Neural progenitor cell (in vitro differentiated cells): ENCODE data around the gene SV2A. TPM values are rescaled to one million over a fixed set of nuclear protein-coding genes. Genes with fewer than 3 reads are reported as not detected.

ENCODE experiments used
- DNase-seq: peaks from one replicate; pipeline ENCODE4 v3.0.0-alpha.2; 2016; ENCODE audit warnings: low spot score
- H2AFZ ChIP-seq: fragments of 200-600 bp; sonication (generic); replicated peaks from 2 replicates; pipeline ENCODE4 v1.6.1; 2016; ENCODE audit warnings: antibody characterized with exemption
- H3F3A ChIP-seq: fragments of 200-600 bp; sonication (generic); 2 replicates; pipeline ENCODE4 v1.6.1; 2016; ENCODE audit warnings: antibody characterized with exemption, low read depth
- H3K27ac ChIP-seq: fragments of 200-600 bp; sonication (generic); 2 replicates; pipeline ENCODE4 v1.5.1; 2016; ENCODE audit warnings: mild to moderate bottlenecking
- H3K27me3 ChIP-seq: fragments of 200-600 bp; sonication (generic); 2 replicates; pipeline ENCODE4 v1.6.1; 2016; ENCODE audit warnings: mild to moderate bottlenecking, moderate library complexity
- H3K36me3 ChIP-seq: fragments of 200-600 bp; sonication (generic); 2 replicates; pipeline ENCODE4 v1.5.1; 2016
- H3K4me1 ChIP-seq: fragments of 200-600 bp; sonication (generic); 2 replicates; pipeline ENCODE4 v1.6.1; 2016; ENCODE audit warnings: mixed run types
- H3K4me2 ChIP-seq: fragments of 200-600 bp; sonication (generic); 2 replicates; pipeline ENCODE4 v1.6.1; 2016
- H3K4me3 ChIP-seq: fragments of 200-600 bp; sonication (generic); 2 replicates; pipeline ENCODE4 v1.5.1; 2016
- H3K79me2 ChIP-seq: fragments of 200-600 bp; sonication (generic); 2 replicates; pipeline ENCODE4 v1.6.1; 2016; ENCODE audit warnings: low read depth
- H3K9ac ChIP-seq: fragments of 200-600 bp; sonication (generic); 2 replicates; pipeline ENCODE4 v1.6.1; 2016
- H3K9me3 ChIP-seq: fragments of 200-600 bp; sonication (generic); 2 replicates; pipeline ENCODE4 v1.5.1; 2016; ENCODE audit warnings: low read depth
- H4K20me1 ChIP-seq: fragments of 200-600 bp; sonication (generic); 2 replicates; pipeline ENCODE4 v1.6.1; 2016; ENCODE audit warnings: low read depth
- H3K27ac Mint-ChIP-seq: 3 replicates; pipeline ENCODE4 v1.8.0; 2021; ENCODE audit warnings: mixed read lengths
- H3K27me3 Mint-ChIP-seq: 2 replicates; pipeline ENCODE4 v1.8.0; 2022; ENCODE audit warnings: low read depth, mild to moderate bottlenecking, inconsistent platforms, moderate library complexity, mixed read lengths; ENCODE audit not compliant: insufficient read depth
- H3K36me3 Mint-ChIP-seq: 3 replicates; pipeline ENCODE4 v1.8.0; 2021; ENCODE audit warnings: mixed read lengths
- H3K4me1 Mint-ChIP-seq: 3 replicates; pipeline ENCODE4 v1.8.0; 2021; ENCODE audit warnings: mixed read lengths
- H3K4me3 Mint-ChIP-seq: 3 replicates; pipeline ENCODE4 v1.8.0; 2021; ENCODE audit warnings: mild to moderate bottlenecking, moderate library complexity, mixed read lengths
- H3K9me3 Mint-ChIP-seq: 3 replicates; pipeline ENCODE4 v1.8.0; 2020; ENCODE audit warnings: mixed read lengths
- EZH2 ChIP-seq: fragments of 200-600 bp; sonication (generic); IDR thresholded peaks from 2 replicates; pipeline ENCODE4 v1.6.1; 2017; ENCODE audit warnings: antibody characterized with exemption, mild to moderate bottlenecking, moderate library complexity
- EZH2phosphoT487 ChIP-seq: fragments of 200-600 bp; sonication (generic); IDR thresholded peaks from 2 replicates; pipeline ENCODE4 v1.6.1; 2017; ENCODE audit warnings: antibody characterized with exemption
- total RNA-seq: library from RNA; depleted of rRNA; stranded (reverse); fragments of >200 nt; gene quantifications from 2 replicates; pipeline ENCODE4 v1.2.3, GENCODE V29; 2015; ENCODE audit warnings: low replicate concordance
- TF ChIP-seq, protein P1 (sequence below): fragments of 200-600 bp; sonication (generic); IDR thresholded peaks from 2 replicates; pipeline ENCODE4 v1.5.1; 2017; ENCODE audit warnings: antibody characterized with exemption, mild to moderate bottlenecking

Gene SV2A
- total RNA-seq, 1 donor from 2014 or later: 31.6 TPM

DNA sequence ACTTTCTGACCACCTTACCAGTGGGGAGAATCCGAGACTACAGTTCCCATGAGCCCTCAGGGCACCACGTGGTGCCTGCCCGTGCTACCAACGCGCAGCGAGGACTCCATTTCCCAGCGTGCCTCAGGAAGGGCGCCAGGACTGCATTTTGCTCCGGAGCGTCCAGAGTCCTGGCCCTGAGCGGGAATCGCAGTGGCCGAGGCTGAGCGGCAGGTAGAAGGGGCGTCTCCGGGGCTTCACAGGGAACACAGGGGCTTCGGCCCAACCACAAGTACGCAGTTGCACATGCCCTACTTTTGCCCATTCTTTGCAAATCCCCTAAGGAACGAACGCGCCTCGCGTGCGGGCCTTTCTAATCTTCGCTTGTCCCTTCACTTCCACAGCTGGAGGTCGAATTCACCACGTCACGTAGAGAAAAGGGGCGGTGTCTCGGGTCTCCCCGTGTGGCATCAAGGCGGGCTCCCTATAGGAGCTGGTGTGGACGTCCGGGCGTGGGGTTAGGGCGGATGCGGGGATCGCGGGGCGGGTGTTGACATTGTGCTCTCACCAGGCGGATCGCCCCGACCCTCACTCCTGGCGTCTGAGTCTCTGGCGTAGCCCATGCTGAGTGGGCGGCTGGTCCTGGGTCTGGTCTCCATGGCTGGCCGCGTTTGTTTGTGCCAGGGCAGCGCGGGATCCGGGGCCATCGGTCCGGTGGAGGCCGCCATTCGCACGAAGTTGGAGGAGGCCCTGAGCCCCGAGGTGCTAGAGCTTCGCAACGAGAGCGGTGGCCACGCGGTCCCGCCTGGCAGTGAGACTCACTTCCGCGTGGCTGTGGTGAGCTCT, 18.0 kb downstream of the SV2A start, which contains the start of gene BOLA1:
TSS of gene BOLA1 (plus strand) at position 109 of the 825 bp plus-strand sequence. CDS start at position 601, 492 bp downstream.
- H3K9me3 ChIP-seq: no peaks in the 10 kb centered on the region
- Mint-ChIP-seq H3K9me3 (peaks cover 3% of the 10 kb centered on the region), H3K27me3 (no peaks in the 10 kb centered on the region), H3K27ac (peak within 1 kb of the TSS; percentile 95), H3K4me1 (peaks cover 13% of the 10 kb centered on the region), H3K4me3 (peak within 1 kb of the TSS; percentile 85), H3K36me3 (peaks cover 9% of the 10 kb centered on the region)
- H3K9ac ChIP-seq: no peak within 1 kb of the TSS
- TF ChIP-seq EZH2: no peak
- no peak for TF ChIP-seq EZH2phosphoT487
- TF ChIP-seq, protein P1, sequence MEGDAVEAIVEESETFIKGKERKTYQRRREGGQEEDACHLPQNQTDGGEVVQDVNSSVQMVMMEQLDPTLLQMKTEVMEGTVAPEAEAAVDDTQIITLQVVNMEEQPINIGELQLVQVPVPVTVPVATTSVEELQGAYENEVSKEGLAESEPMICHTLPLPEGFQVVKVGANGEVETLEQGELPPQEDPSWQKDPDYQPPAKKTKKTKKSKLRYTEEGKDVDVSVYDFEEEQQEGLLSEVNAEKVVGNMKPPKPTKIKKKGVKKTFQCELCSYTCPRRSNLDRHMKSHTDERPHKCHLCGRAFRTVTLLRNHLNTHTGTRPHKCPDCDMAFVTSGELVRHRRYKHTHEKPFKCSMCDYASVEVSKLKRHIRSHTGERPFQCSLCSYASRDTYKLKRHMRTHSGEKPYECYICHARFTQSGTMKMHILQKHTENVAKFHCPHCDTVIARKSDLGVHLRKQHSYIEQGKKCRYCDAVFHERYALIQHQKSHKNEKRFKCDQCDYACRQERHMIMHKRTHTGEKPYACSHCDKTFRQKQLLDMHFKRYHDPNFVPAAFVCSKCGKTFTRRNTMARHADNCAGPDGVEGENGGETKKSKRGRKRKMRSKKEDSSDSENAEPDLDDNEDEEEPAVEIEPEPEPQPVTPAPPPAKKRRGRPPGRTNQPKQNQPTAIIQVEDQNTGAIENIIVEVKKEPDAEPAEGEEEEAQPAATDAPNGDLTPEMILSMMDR: no peak
- H3K36me3 ChIP-seq: no peaks in the 10 kb centered on the region
- H2AFZ ChIP-seq: peak within 1 kb of the TSS; percentile 81
- no peaks in the 10 kb centered on the region for H3K27me3 ChIP-seq
- H3K4me3 ChIP-seq: peak within 1 kb of the TSS; percentile 39
- H3K79me2 ChIP-seq: no peaks in the 10 kb centered on the region
- H3K4me2 ChIP-seq: peak within 1 kb of the TSS; percentile 68
- no peaks in the 10 kb centered on the region for H3K4me1 ChIP-seq
- no peaks in the 10 kb centered on the region for H4K20me1 ChIP-seq
- no peaks in the 10 kb centered on the region for H3F3A ChIP-seq
- DNase-seq: peak; percentile 96
- no peak within 1 kb of the TSS for H3K27ac ChIP-seq

DNA sequence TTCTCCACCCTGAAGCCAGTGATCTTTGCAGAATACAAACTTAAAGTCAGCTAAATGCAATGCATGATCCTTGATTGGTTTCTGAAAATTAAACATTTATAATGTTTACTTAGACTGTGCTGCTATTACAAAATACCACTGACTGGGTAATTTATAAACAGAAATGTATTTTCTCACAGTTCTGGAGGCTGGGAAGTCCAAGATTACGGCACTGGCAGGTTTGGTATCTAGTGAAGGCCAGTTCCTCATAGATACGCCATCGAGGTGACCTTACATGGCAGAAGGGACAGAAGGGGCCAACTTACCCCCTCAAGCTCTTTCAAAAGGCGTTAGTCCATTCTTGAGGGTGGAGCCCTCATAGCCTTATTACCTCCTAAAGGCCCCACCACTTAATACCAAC, 21.1 kb downstream of the SV2A start:
- no peaks in the 10 kb centered on the region for H4K20me1 ChIP-seq
- no peaks in the 10 kb centered on the region for H3K27me3 ChIP-seq
- no peak overlapping the region for H2AFZ ChIP-seq
- Mint-ChIP-seq H3K36me3 (peaks cover 3% of the 10 kb centered on the region), H3K4me1 (peaks cover 13% of the 10 kb centered on the region), H3K27ac (peak overlapping the region; percentile 7), H3K9me3 (peaks cover 3% of the 10 kb centered on the region), H3K4me3 (no peak overlapping the region), H3K27me3 (no peaks in the 10 kb centered on the region)
- H3K4me1 ChIP-seq: no peaks in the 10 kb centered on the region
- H3K4me2 ChIP-seq: no peak overlapping the region
- no peaks in the 10 kb centered on the region for H3K9me3 ChIP-seq
- H3K27ac ChIP-seq: no peak overlapping the region
- no peak overlapping the region for H3K9ac ChIP-seq
- no peaks in the 10 kb centered on the region for H3F3A ChIP-seq
- TF ChIP-seq, protein P1: no peak
- no peaks in the 10 kb centered on the region for H3K79me2 ChIP-seq
- DNase-seq: no peak
- no peaks in the 10 kb centered on the region for H3K36me3 ChIP-seq
- no peak overlapping the region for H3K4me3 ChIP-seq

DNA sequence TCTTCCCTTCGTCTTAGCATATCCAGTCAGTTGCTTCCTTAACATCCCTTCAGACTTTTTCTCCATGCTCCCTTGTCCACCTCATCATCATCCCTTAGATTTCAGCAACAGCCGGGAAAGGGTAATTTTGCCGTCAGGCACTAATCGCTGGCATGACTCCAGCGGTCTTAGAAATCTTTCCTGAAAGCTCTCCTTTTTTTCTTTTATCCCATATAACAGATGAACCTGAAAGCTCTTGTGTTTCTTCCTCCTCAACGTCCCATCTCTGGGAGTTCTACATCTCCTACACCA, 28.7 kb downstream of the SV2A start:
- TF ChIP-seq EZH2phosphoT487 (no peak), EZH2 (no peak)
- TF ChIP-seq, protein P1: no peak
- Histone ChIP-seq H3K9ac (no peak overlapping the region), H3K4me2 (peak overlapping the region; percentile 94), H3K4me1 (peaks cover 17% of the 10 kb centered on the region), H3K79me2 (peaks cover 23% of the 10 kb centered on the region), H3K27ac (peak overlapping the region; percentile 97), H2AFZ (peak overlapping the region; percentile 88), H3K9me3 (no peaks in the 10 kb centered on the region), H3K36me3 (no peaks in the 10 kb centered on the region), H3K4me3 (peak overlapping the region; percentile 82), H3F3A (peaks cover 50% of the 10 kb centered on the region), H4K20me1 (peaks cover 22% of the 10 kb centered on the region), H3K27me3 (no peaks in the 10 kb centered on the region)
- no peaks in the 10 kb centered on the region for H3K9me3 Mint-ChIP-seq
- no peaks in the 10 kb centered on the region for H3K27me3 Mint-ChIP-seq
- H3K4me1 Mint-ChIP-seq: peaks cover 4% of the 10 kb centered on the region
- H3K4me3 Mint-ChIP-seq: no peak overlapping the region
- peak; percentile 11 for DNase-seq
- H3K27ac Mint-ChIP-seq: no peak overlapping the region
- no peaks in the 10 kb centered on the region for H3K36me3 Mint-ChIP-seq
